Thyroid gland (tissue), 4 donors: Measurements from ENCODE around the gene P4HA1. TPM values are rescaled to one million over a fixed set of nuclear protein-coding genes. Genes with fewer than 3 reads are reported as not detected.
"Not testable (repeated sequence)": the region's sequence is repeated elsewhere in the genome, so short reads cannot be mapped to it uniquely, and the experiment has no call there.

Experiments used
- DNase-seq, 2 donors: peaks; one replicate each; pipeline ENCODE4 v3.0.0-alpha.2; 2019
- H3K27ac ChIP-seq, 3 donors: fragments of 200-600 bp; sonication (generic); 1 replicate in 2 of 3; 2 replicates in 1 of 3; pipeline ENCODE4 v1.5.1; 2016 to 2019; ENCODE audit warnings: mild to moderate bottlenecking in 1 of 3, moderate library complexity in 1 of 3
- H3K27me3 ChIP-seq: fragments of 200-600 bp; sonication (generic); one replicate; pipeline ENCODE4 v1.5.1; 2019
- H3K36me3 ChIP-seq, 2 donors: fragments of 200-600 bp; sonication (generic); one replicate each; pipeline ENCODE4 v1.5.1; 2016 to 2019
- H3K4me1 ChIP-seq, 2 donors: fragments of 200-600 bp; sonication (generic); one replicate each; pipeline ENCODE4 v1.5.1; 2017 to 2019
- H3K4me3 ChIP-seq, 3 donors: fragments of 200-600 bp; sonication (generic); replicated peaks in 1 of 3; 1 replicate in 2 of 3; 2 replicates in 1 of 3; pipeline ENCODE4 v1.5.1; 2016; ENCODE audit warnings: mild to moderate bottlenecking in 1 of 3
- H3K9me3 ChIP-seq: fragments of 200-600 bp; sonication (generic); one replicate; pipeline ENCODE4 v1.5.1; 2017
- POLR2A ChIP-seq, 2 donors: fragments of 450-650 bp; IDR thresholded peaks; one replicate each; pipeline ENCODE4 v1.6.1; 2017; ENCODE audit warnings: antibody characterized with exemption in 2 of 2, mild to moderate bottlenecking in 2 of 2, moderate library complexity in 1 of 2
- WGBS, 2 donors: methylation state at CpG; one replicate each; pipeline ENCODE4 v1.1.5; 2017; 5-methylcytosine and 5-hydroxymethylcytosine counted together
- intact Hi-C: fragments of 100-400 bp; cut with DNase I; formaldehyde crosslinking; loops from one replicate; pipeline ENCODE4 v1.15.1; 2023
- total RNA-seq, 4 donors: library from RNA; depleted of rRNA; stranded (reverse); fragments of >200 nt; gene quantifications; one replicate each; pipeline ENCODE4 v1.2.3, GENCODE V29; 2016
- TF ChIP-seq, protein P1 (sequence below), 6 experiments: fragments of 200-600 bp in 3 of 6; fragments of 450-650 bp in 3 of 6; sonication (generic) in 3 of 6; IDR thresholded peaks; one replicate each; pipeline ENCODE4 v1.5.1; 2016 to 2019; ENCODE audit warnings: antibody characterized with exemption in 6 of 6, mild to moderate bottlenecking in 2 of 6, inconsistent platforms in 1 of 6, moderate library complexity in 1 of 6

P4HA1 gene
- total RNA-seq, 4 donors from 2014 or later = 21.8 to 29.1 (median 24.6) TPM

DNA sequence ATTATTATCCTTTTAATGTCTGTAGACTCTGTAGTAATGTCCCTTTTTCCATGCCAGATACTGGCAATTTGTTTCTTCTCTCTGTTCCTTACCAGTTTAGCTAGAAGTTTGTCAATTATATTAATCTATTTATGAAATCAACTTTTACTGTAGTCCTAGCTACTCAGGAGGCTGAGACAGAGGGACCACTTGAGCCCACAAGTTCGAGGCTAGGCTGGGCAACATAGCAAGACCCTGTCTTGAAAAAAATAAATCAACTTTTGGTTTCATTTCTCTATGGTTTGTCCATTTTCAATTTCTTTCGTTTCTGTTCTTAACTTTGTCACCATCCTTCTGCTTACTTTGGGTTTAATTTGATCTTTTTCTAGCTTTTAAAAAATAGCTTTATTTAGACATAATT is 99.6 kb downstream of the P4HA1 start:
- no peaks in the 10 kb centered on the region for H3K36me3 ChIP-seq
- H3K4me3 ChIP-seq = no peak overlapping the region
- intact Hi-C loops = no loop called here
- H3K4me1 ChIP-seq = no peaks in the 10 kb centered on the region
- H3K9me3 ChIP-seq = no peaks in the 10 kb centered on the region
- WGBS, 2 donors = 96 to 97% methylated on average over 2 of the region's 2 CpGs
- H3K27me3 ChIP-seq = no peaks in the 10 kb centered on the region
- no peak for DNase-seq
- no peak overlapping the region for H3K27ac ChIP-seq
- TF ChIP-seq POLR2A (IDR thresholded peaks at IDR 0.05) = no peak
- TF ChIP-seq, protein P1, sequence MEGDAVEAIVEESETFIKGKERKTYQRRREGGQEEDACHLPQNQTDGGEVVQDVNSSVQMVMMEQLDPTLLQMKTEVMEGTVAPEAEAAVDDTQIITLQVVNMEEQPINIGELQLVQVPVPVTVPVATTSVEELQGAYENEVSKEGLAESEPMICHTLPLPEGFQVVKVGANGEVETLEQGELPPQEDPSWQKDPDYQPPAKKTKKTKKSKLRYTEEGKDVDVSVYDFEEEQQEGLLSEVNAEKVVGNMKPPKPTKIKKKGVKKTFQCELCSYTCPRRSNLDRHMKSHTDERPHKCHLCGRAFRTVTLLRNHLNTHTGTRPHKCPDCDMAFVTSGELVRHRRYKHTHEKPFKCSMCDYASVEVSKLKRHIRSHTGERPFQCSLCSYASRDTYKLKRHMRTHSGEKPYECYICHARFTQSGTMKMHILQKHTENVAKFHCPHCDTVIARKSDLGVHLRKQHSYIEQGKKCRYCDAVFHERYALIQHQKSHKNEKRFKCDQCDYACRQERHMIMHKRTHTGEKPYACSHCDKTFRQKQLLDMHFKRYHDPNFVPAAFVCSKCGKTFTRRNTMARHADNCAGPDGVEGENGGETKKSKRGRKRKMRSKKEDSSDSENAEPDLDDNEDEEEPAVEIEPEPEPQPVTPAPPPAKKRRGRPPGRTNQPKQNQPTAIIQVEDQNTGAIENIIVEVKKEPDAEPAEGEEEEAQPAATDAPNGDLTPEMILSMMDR (IDR thresholded peaks at IDR 0.05) = no peak

DNA sequence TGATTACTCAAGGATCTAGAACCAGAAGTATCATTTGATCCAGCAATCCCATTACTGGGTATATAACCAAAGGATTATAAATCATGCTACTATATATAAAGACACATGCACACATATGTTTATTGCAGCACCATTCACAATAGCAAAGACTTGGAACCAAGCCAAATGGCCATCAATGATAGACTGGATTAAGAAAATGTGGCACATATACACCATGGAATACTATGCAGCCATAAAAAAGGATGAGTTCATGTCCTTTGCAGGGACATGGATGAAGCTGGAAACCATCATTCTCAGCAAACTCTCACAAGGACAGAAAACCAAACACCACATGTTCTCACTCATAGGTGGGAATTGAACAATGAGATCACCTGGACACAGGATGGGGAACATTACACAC is 101.2 kb downstream of the P4HA1 start:
- H3K36me3 ChIP-seq, H3K27me3 ChIP-seq, DNase-seq, H3K4me1 ChIP-seq, H3K9me3 ChIP-seq, intact Hi-C loops, H3K27ac ChIP-seq, H3K4me3 ChIP-seq: not testable (repeated sequence)

DNA sequence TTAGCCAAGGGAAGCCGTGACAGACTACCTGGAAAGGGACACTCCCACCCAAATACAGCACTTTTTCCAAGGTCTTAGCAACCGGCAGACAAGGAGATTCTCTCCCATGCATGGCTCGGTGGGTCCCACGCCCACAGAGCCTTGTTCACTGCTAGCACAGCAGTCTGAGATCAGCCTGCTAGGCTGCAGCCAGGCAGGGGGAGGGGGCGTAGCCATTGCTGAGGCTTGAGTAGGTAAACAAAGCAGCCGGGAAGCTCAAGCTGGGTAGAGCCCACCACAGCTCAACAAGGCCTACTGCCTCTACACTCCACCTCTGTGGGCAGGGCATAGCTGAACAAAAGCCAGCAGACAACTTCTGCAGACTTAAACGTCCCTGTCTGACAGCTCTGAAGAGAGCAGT is 106.9 kb downstream of the P4HA1 start:
- H3K4me3 ChIP-seq, H3K4me1 ChIP-seq, DNase-seq, intact Hi-C loops, H3K9me3 ChIP-seq, H3K36me3 ChIP-seq, H3K27me3 ChIP-seq, H3K27ac ChIP-seq: not testable (repeated sequence)
- 78 to 80% methylated on average over 5 to 7 of the region's 7 CpGs for WGBS, 2 donors

DNA sequence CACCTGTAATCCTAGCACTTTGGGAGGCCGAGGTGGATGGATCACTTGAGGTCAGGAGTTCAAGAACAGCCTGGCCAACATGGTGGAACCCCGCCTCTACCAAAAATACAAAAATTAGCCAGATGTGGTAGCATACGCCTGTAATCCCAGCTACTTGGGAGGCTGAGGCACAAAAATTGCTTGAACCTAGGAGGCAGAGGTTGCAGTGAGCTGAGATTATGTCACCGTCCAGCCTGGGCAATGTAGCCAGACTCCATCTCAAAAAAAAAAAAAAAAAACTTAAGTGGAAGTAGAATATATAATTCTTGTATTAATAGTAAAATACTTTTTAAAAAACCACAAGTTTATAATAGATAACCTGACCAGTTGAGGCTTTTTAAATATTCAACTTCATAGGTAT is 112.0 kb downstream of the P4HA1 start:
- H3K4me3 ChIP-seq, H3K27ac ChIP-seq, intact Hi-C loops, H3K36me3 ChIP-seq, H3K27me3 ChIP-seq, DNase-seq, H3K4me1 ChIP-seq, H3K9me3 ChIP-seq: not testable (repeated sequence)
- WGBS, 2 donors = 92 to 95% methylated on average over 4 of the region's 4 CpGs

DNA sequence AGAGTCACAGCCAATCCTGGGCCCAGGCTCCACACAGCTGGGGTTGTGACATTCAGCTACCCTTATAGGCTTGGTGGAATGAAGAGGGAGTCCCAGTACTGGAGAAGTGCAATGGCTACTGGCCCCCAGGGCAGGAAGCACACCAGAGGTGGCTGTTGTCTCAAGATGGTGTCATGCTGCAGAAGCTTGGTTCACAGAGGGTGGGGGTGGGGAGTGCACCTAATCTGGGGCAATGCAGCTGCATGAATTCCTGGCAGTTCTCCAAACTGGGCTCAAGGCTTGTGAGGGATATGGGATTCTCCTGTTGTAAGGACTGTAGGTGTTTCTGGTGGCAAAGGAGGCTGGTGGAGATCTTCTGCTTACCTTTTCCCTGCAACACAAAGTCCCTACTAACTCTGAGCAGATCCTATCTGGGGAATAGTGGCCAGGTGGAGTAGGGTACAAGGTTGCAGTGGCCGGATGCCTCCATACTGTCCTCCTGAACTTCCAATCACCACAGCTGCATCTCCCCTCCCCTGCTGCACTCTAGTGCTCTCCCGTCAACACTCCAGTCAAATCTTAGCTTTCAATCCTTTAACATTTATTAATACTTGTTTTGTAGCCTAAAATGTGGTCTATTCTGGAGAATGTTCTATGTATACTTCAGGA is 114.7 kb downstream of the P4HA1 start:
- WGBS, 2 donors = 93% methylated on average over 2 of the region's 2 CpGs
- Histone ChIP-seq H3K4me1 (no peaks in the 10 kb centered on the region), H3K4me3 (no peak overlapping the region), H3K36me3 (no peaks in the 10 kb centered on the region), H3K27me3 (no peaks in the 10 kb centered on the region), H3K27ac (no peak overlapping the region), H3K9me3 (no peaks in the 10 kb centered on the region)
- no peak for DNase-seq
- no peak for TF ChIP-seq POLR2A (IDR thresholded peaks at IDR 0.05)
- TF ChIP-seq, protein P1 (IDR thresholded peaks at IDR 0.05) = no peak
- intact Hi-C loops = no loop called here

DNA sequence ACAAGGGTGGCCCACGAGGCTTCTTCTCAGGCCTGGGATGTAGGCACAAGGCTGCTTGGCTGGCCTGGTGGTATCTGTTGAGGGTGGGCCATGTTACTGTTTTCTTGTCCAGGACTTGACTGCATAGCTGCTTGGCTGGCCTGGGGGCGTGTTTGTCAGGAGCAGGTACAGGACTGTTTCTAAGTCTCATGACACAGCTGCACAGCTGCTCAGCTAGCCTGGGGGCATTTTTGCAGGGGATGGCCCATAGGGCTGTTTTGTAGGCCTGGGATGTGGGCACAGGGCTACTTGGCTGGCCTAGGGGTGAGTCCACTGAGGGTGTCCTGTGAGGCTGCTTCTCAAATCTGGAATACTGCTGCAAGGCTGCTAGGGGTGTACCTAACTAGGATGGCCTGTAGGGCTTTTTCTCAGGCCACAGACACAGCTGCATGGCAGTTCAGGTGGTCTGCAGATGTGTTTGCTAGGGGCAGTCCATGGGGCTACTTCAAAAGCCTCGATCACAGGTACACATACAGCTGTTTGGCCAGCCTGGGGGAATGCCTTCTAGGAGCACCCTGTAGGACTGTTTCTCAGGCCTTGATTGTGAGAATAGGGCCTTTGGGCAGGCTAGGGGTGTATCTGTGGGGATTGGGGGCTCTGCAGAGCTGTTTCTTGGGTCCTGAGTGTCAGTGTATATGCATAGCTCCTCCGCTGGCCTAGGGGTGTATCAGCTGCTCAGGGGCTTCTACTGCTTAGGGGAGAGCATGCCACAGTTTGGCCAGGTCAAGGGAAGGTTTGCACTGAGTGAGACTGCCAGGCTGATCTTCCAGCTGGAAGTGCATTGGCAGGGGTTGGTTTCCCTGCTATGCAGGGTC is 115.4 kb downstream of the P4HA1 start:
- intact Hi-C loops = no loop called here
- no peak overlapping the region for H3K27ac ChIP-seq
- no peak for DNase-seq

More for the DNA sequence above, 115.4 kb downstream of the P4HA1 start:
- Histone ChIP-seq H3K4me1 (no peaks in the 10 kb centered on the region), H3K9me3 (no peaks in the 10 kb centered on the region), H3K36me3 (no peaks in the 10 kb centered on the region), H3K4me3 (no peak overlapping the region), H3K27me3 (no peaks in the 10 kb centered on the region)
- no peak for TF ChIP-seq POLR2A (IDR thresholded peaks at IDR 0.05)
- TF ChIP-seq, protein P1 (IDR thresholded peaks at IDR 0.05) = no peak
- WGBS, 2 donors = 84 to 94% methylated on average over 3 to 4 of the region's 4 CpGs
